Right ventricle myocardium inferior (tissue), 1 donor: ENCODE results near the gene TMEM63A. TPM values are rescaled to one million over a fixed set of nuclear protein-coding genes. Genes with fewer than 3 reads are reported as not detected.

ENCODE experiments used
- ATAC-seq: fragments of 200-7000 bp; cut with Tn5 transposase; one replicate; pipeline ENCODE4 v1.9.1; 2020; ENCODE audit warnings: mild to moderate bottlenecking, moderate library complexity
- DNase-seq: peaks from one replicate; pipeline ENCODE4 v3.0.0; 2021; ENCODE audit errors: missing footprints
- intact Hi-C: fragments of 100-400 bp; cut with DNase I; formaldehyde crosslinking; loops from one replicate; pipeline ENCODE4 v1.11.0; 2022
- total RNA-seq: library from RNA; stranded (reverse); fragmentation: NEBNext Ultra II Directional; extraction: Animal tissue kit (Norgen Biotek cat#: 25700); gene quantifications from one replicate; pipeline ENCODE4 v1.2.1, GENCODE V29; 2021
- donor health status: DM: no; HTN: yes; CAD: no; lungs with severe emphysema.

Gene TMEM63A
- total RNA-seq, 1 donor from 2014 or later, result 30.6 TPM

GRCh38 chr1:225855503-225856300 is 26.5 kb downstream of the TMEM63A start:
- DNase-seq, result no peak
- intact Hi-C loops, result no loop called here
- no peak for ATAC-seq

DNA sequence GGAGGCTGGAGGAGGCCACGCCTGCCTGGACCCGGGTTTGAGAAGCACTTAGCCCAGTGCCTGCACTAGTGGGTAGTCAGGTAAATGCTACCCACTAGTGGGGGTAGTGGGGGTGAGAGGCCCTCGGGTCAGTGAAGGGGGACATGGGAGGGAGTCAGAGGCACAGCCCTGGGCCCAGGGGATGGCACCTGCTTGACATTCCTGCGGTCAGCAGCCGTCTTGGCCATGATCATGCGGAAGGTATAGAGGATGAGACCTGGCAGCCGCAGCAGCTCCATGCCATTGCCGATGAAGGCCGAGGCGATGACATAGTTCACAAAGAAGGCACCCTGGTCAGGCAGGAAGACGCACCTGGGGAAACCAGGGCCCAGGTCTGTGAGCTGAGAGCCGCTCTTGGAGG is 28.7 kb downstream of the TMEM63A start:
- ATAC-seq (no peak), DNase-seq (no peak)
- intact Hi-C loops, result no loop called here

GRCh38 chr1:225852413-225853124 is 29.6 kb downstream of the TMEM63A start:
- ATAC-seq, result no peak
- no peak for DNase-seq
- intact Hi-C loops, result no loop called here

GRCh38 chr1:225851805-225852204 is 30.4 kb downstream of the TMEM63A start:
- ATAC-seq (peak; percentile 11), DNase-seq (no peak)
- intact Hi-C loops, result no loop called here

DNA sequence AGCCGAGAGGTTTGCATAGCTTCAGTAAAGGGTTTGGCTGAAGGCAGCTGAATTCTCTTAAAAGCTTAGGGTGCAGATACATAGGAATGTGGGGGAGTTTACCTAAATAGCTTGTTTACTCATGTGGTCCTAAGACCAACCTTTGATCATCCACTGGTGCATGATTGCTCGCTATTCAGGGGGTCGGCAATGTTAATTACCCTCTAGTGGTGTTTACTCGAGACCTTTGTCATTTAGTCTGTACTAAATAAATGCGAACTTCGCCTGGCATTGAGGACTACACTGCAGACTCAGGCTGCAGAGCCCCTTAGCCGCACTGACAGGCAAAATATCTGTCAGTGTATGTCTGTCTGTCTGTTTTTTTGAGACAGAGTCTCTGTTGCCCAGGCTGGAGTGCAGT is 31.8 kb downstream of the TMEM63A start:
- intact Hi-C loops, result no loop called here
- no peak for DNase-seq
- no peak for ATAC-seq

- ATAC-seq (no peak), DNase-seq (no peak)
- intact Hi-C loops, result loop anchor here (5.0 kb wide), 1 partner anchor 62 kb away; no protein-coding TSS in a partner anchor
Observed at GRCh38 chr1:225849925-225850324, 32.3 kb downstream of the TMEM63A start.

DNA sequence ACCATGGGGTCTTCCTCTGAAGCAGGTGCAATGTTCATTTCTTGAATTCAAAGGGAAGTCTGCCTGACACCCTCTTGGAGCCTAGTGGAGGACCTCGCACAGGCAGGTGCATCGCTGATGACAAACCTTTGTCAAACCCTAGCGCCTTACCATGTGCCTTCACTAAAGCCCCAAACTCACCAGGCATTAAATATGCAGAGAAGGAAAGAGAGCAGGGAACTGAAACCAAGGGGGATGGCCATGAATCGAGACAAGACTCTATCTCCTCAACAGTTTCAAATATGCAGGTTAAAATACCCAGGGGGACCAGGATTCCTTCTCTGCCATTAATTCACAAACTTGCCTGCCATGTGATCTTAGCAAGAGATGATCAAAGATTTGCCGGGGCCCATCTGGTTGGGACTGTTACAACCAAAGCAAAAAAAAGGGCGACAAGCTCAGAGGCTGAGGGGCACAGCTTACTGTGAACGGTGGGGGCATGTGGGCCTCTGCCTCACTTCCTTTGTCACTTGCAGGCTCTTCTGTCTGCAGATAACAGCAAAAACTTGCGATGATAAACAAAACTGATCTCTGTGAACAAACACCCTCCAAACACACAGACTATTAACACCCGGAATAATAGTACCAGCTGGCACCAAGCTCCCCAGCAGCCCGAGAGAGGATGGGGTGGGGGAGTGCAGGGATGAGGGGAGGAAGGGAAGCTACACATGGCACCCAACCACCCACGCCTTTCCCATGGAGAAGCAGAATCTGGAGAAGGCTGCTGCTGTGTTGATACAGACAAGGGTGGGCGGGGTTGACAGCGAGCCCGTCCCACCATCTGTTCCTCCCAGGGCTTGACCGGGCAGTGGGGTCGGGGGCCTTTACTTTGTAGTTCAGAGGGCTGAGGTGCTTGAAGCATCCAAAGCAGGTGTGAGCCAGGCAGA is 33.9 kb downstream of the TMEM63A start:
- DNase-seq, result no peak
- intact Hi-C loops, result loop anchor here (5.0 kb wide), 1 partner anchor 64 kb away; no protein-coding TSS in a partner anchor
- no peak for ATAC-seq

DNA sequence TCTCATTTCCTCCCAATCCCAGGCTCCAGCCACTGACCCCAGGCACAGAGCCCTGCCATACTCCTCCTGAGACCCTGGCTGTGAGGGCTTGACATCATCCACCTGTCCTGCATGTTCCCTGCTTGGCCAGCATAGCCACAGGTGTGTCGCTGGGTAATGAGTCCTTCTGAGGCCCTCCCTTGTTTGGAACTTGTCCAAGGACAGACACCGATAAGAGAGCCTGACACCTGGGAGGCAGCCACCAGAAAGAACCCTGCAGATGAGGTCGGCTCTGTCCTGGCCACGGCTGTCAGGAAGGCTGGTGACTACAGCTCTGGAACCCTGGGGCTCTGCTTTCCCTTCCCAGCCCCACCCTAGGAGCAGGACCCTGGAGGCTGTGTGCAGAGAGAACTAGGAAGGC is 34.6 kb downstream of the TMEM63A start:
- ATAC-seq (no peak), DNase-seq (no peak)
- intact Hi-C loops, result loop anchor here (2.0 to 5.0 kb wide), 2 partner anchors 37 to 65 kb away; partner anchors contain the start of gene EPHX1

GRCh38 chr1:225846331-225847310 is 35.6 kb downstream of the TMEM63A start:
- ATAC-seq, result no peak
- no peak for DNase-seq
- intact Hi-C loops, result loop anchor here (2.0 to 5.0 kb wide), 2 partner anchors 36 to 66 kb away; partner anchors contain the start of gene EPHX1

GRCh38 chr1:225845571-225846259 is 36.5 kb downstream of the TMEM63A start:
- intact Hi-C loops, result loop anchor here (2.0 to 5.0 kb wide), 4 partner anchors 35 to 371 kb away; partner anchors contain the start of genes EPHX1 and SRP9
- DNase-seq, result peak; percentile 86
- ATAC-seq, result peak; percentile 83

DNA sequence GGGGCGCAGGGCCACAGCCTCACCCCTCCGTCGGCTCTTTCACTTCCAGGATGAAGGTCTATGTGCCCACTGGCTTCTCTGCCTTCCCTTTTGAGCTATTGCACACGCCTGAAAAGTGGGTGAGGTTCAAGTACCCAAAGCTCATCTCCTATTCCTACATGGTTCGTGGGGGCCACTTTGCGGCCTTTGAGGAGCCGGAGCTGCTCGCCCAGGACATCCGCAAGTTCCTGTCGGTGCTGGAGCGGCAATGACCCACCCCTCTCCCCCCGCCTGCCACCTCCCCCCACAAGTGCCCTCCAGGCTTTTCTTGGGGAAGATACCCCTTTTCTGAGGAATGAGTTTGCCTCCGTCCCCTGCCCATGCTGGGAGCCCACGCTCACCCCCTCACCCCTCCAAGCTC is 37.1 kb downstream of the TMEM63A start:
- DNase-seq (no peak), ATAC-seq (no peak)
- intact Hi-C loops, result loop anchor here (2.0 to 5.0 kb wide), 3 partner anchors 67 to 370 kb away; partner anchors contain the start of gene SRP9

- intact Hi-C loops, result loop anchor here (2.0 to 5.0 kb wide), 3 partner anchors 68 to 370 kb away; partner anchors contain the start of gene SRP9
- no peak for DNase-seq
- ATAC-seq, result no peak
Observed at GRCh38 chr1:225844236-225845061, 37.7 kb downstream of the TMEM63A start.

GRCh38 chr1:225843426-225843795 is 38.8 kb downstream of the TMEM63A start:
- no peak for DNase-seq

DNA sequence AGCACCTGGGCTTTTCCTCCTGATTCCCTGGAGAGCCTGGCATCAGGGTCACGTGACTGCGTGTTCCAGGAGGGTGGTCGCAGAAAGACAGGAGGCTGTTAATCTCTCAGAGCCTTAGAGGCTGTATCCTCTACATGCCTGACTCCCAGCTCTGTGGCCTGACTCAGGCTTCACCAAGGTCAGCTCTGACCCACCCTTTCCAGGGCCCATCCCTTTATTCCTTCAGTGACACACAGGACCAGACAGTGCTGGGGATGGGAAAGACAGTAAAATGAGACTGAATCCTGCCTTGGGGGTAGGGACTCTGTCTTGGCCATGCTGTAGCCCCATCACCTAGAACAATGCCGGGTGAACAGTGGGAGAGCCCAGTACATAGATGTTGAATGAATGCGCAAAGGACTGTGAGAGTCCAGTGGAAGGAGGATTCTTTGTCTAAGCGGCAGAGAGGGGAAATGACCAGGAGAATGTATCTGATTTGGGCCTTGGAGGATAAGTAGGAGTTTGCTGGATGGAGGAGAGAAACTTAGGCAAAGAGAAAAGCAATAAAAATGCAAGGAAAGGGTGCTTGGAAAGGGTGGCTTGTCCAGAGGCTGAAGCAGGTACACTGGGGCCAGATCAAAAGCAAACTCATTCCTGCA is 39.3 kb downstream of the TMEM63A start:
- DNase-seq (no peak), ATAC-seq (no peak)
- intact Hi-C loops, result no loop called here

More at GRCh38 chr1:225843426-225843795, 38.8 kb downstream of the TMEM63A start:
- intact Hi-C loops, result no loop called here
- no peak for ATAC-seq

DNA sequence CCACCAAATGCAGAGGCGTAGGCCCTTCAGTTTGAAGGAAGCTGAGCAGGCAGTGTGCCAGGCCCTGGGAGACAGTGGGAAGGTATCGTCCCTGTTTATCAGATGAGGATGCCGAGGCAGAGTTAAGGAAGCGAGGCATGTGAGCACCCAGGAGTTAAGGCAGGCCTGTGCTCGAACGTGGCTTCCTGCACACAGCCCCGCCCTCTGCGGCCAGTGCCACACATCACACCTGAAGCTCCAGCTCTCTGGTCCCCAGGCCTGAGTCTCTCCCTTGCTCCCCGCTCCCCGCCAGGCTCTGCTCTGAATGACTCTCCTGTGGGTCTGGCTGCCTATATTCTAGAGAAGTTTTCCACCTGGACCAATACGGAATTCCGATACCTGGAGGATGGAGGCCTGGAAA is 40.1 kb downstream of the TMEM63A start:
- intact Hi-C loops, result no loop called here

GRCh38 chr1:225840713-225841112 is 41.5 kb downstream of the TMEM63A start:
- intact Hi-C loops, result no loop called here
- ATAC-seq (no peak), DNase-seq (no peak)

More for the DNA sequence above, 40.1 kb downstream of the TMEM63A start:
- ATAC-seq (no peak), DNase-seq (no peak)
